WTC11 (cell line): ENCODE results near the gene STK24. TPM values are rescaled to one million over a fixed set of nuclear protein-coding genes. Genes with fewer than 3 reads are reported as not detected.

ENCODE experiments used
- ATAC-seq: fragments of 200-7000 bp; cut with Tn5 transposase; 2 replicates; pipeline ENCODE4 v1.10.0; 2021; ENCODE audit warnings: mild to moderate bottlenecking, moderate library complexity
- CTCF ChIA-PET: fragments of 300-600 bp; sonication (Branson Sonifier 250); formaldehyde crosslinking; loops from one replicate; lab custom pipeline; 2021; ENCODE audit warnings: antibody characterized with exemption; lab: Charles Lee
- POLR2A ChIA-PET: fragments of 350-600 bp; sonication (Branson Sonifier 250); formaldehyde crosslinking; loops from one replicate; lab custom pipeline; 2021; ENCODE audit warnings: antibody characterized with exemption; lab: Charles Lee
- DNase-seq: peaks from one replicate; pipeline ENCODE4 v3.0.0; 2021; ENCODE audit warnings: low spot score
- H3K27ac Mint-ChIP-seq: 2 replicates; pipeline ENCODE4 v1.8.0; 2021; ENCODE audit warnings: mixed read lengths
- H3K27me3 Mint-ChIP-seq: 2 replicates; pipeline ENCODE4 v1.8.0; 2021; ENCODE audit warnings: low read depth, mild to moderate bottlenecking, moderate library complexity, mixed read lengths
- H3K36me3 Mint-ChIP-seq: 2 replicates; pipeline ENCODE4 v1.8.0; 2021; ENCODE audit warnings: mixed read lengths
- H3K4me1 Mint-ChIP-seq: 2 replicates; pipeline ENCODE4 v1.8.0; 2022; ENCODE audit warnings: mixed read lengths
- H3K4me3 Mint-ChIP-seq: 2 replicates; pipeline ENCODE4 v1.8.0; 2021; ENCODE audit warnings: mild to moderate bottlenecking, moderate library complexity, mixed read lengths
- H3K9me3 Mint-ChIP-seq: 2 replicates; pipeline ENCODE4 v1.8.0; 2021; ENCODE audit warnings: mixed read lengths
- FOXJ3 ChIP-seq: sonication (generic); formaldehyde crosslinking; IDR thresholded peaks from 2 replicates; pipeline ENCODE4 v1.9.0; 2021; ENCODE audit warnings: missing genetic modification reagents, mild to moderate bottlenecking, borderline replicate concordance
- MAX ChIP-seq: sonication (generic); formaldehyde crosslinking; IDR thresholded peaks from 2 replicates; pipeline ENCODE4 v1.8.0; 2022; ENCODE audit warnings: mild to moderate bottlenecking, missing genetic modification reagents
- MYBL2 ChIP-seq: sonication (generic); formaldehyde crosslinking; IDR thresholded peaks from 2 replicates; pipeline ENCODE4 v1.8.1; 2023; ENCODE audit warnings: mild to moderate bottlenecking, moderate library complexity, missing genetic modification reagents
- SMAD3 ChIP-seq: sonication (generic); formaldehyde crosslinking; IDR thresholded peaks from 2 replicates; pipeline ENCODE4 v1.8.0; 2022; ENCODE audit warnings: missing genetic modification reagents, mild to moderate bottlenecking, borderline replicate concordance
- SMAD4 ChIP-seq: sonication (generic); formaldehyde crosslinking; IDR thresholded peaks from 2 replicates; pipeline ENCODE4 v1.8.0; 2022; ENCODE audit warnings: mild to moderate bottlenecking, missing genetic modification reagents
- TCF7 ChIP-seq: sonication (generic); formaldehyde crosslinking; IDR thresholded peaks from 2 replicates; pipeline ENCODE4 v1.8.0; 2022; ENCODE audit warnings: mild to moderate bottlenecking, low read depth, missing genetic modification reagents, moderate library complexity
- TP53 ChIP-seq: sonication (generic); formaldehyde crosslinking; IDR thresholded peaks from 2 replicates; pipeline ENCODE4 v1.8.1; 2023; ENCODE audit warnings: mild to moderate bottlenecking, missing genetic modification reagents
- ZBTB21 ChIP-seq: sonication (generic); formaldehyde crosslinking; IDR thresholded peaks from 2 replicates; pipeline ENCODE4 v1.8.1; 2023; ENCODE audit warnings: mild to moderate bottlenecking, missing genetic modification reagents, borderline replicate concordance
- ZNF121 ChIP-seq: sonication (generic); formaldehyde crosslinking; IDR thresholded peaks from 2 replicates; pipeline ENCODE4 v1.8.0; 2023; ENCODE audit warnings: missing genetic modification reagents
- ZNF232 ChIP-seq: sonication (generic); formaldehyde crosslinking; IDR thresholded peaks from 2 replicates; pipeline ENCODE4 v1.8.0; 2022; ENCODE audit warnings: mild to moderate bottlenecking, missing genetic modification reagents
- ZNF416 ChIP-seq: fragments of 250-450 bp; sonication (Bioruptor Pico); IDR thresholded peaks from 2 replicates; pipeline ENCODE4 v1.9.0; 2021; ENCODE audit warnings: mild to moderate bottlenecking, inconsistent platforms
- ZNF532 ChIP-seq: fragments of 250-450 bp; sonication (Bioruptor Pico); IDR thresholded peaks from 2 replicates; pipeline ENCODE4 v1.9.0; 2021; ENCODE audit warnings: mild to moderate bottlenecking, borderline replicate concordance
- ZNF671 ChIP-seq: fragments of 250-450 bp; sonication (Bioruptor Pico); IDR thresholded peaks from 2 replicates; pipeline ENCODE4 v1.8.0; 2021; ENCODE audit warnings: mild to moderate bottlenecking
- total RNA-seq: library from RNA; stranded (reverse); gene quantifications from 3 replicates; pipeline ENCODE4 v1.2.3, GENCODE V29; 2021
- TF ChIP-seq, protein P1 (sequence below): sonication (generic); formaldehyde crosslinking; IDR thresholded peaks from 2 replicates; pipeline ENCODE4 v1.8.1; 2023; ENCODE audit warnings: mild to moderate bottlenecking, missing genetic modification reagents, borderline replicate concordance
- TF ChIP-seq, protein P2 (sequence below): sonication (generic); formaldehyde crosslinking; IDR thresholded peaks from 2 replicates; pipeline ENCODE4 v1.8.1; 2023; ENCODE audit warnings: mild to moderate bottlenecking, missing genetic modification reagents

Gene STK24
- total RNA-seq, 1 experiment from 2014 or later = 138 TPM

- TF ChIP-seq, protein P1, sequence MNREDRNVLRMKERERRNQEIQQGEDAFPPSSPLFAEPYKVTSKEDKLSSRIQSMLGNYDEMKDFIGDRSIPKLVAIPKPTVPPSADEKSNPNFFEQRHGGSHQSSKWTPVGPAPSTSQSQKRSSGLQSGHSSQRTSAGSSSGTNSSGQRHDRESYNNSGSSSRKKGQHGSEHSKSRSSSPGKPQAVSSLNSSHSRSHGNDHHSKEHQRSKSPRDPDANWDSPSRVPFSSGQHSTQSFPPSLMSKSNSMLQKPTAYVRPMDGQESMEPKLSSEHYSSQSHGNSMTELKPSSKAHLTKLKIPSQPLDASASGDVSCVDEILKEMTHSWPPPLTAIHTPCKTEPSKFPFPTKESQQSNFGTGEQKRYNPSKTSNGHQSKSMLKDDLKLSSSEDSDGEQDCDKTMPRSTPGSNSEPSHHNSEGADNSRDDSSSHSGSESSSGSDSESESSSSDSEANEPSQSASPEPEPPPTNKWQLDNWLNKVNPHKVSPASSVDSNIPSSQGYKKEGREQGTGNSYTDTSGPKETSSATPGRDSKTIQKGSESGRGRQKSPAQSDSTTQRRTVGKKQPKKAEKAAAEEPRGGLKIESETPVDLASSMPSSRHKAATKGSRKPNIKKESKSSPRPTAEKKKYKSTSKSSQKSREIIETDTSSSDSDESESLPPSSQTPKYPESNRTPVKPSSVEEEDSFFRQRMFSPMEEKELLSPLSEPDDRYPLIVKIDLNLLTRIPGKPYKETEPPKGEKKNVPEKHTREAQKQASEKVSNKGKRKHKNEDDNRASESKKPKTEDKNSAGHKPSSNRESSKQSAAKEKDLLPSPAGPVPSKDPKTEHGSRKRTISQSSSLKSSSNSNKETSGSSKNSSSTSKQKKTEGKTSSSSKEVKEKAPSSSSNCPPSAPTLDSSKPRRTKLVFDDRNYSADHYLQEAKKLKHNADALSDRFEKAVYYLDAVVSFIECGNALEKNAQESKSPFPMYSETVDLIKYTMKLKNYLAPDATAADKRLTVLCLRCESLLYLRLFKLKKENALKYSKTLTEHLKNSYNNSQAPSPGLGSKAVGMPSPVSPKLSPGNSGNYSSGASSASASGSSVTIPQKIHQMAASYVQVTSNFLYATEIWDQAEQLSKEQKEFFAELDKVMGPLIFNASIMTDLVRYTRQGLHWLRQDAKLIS = no peak
- no peak for TF ChIP-seq SMAD3 (CRISPR knock-in tag)
These were observed 126.3 kb downstream of the STK24 start (continued) for GRCh38 chr13:98450539-98451111.

GRCh38 chr13:98450026-98450425, 126.9 kb downstream of the STK24 start:
- no peak for DNase-seq
- CTCF ChIA-PET = interaction anchor here (0.8 to 2.7 kb wide), 11 partner anchors 11 to 416 kb away, joined by 3 to 15 read pairs (median 6); no protein-coding TSS in a partner anchor
- H3K27me3 Mint-ChIP-seq = no peaks in the 10 kb centered on the region
- H3K9me3 Mint-ChIP-seq = no peaks in the 10 kb centered on the region
- no peak for TF ChIP-seq MYBL2 (CRISPR knock-in tag)
- no peak for TF ChIP-seq SMAD4 (CRISPR knock-in tag)
- TF ChIP-seq ZNF416 (CRISPR knock-in tag) = no peak
- no peak for TF ChIP-seq ZNF671 (CRISPR knock-in tag)
- TF ChIP-seq, protein P2, sequence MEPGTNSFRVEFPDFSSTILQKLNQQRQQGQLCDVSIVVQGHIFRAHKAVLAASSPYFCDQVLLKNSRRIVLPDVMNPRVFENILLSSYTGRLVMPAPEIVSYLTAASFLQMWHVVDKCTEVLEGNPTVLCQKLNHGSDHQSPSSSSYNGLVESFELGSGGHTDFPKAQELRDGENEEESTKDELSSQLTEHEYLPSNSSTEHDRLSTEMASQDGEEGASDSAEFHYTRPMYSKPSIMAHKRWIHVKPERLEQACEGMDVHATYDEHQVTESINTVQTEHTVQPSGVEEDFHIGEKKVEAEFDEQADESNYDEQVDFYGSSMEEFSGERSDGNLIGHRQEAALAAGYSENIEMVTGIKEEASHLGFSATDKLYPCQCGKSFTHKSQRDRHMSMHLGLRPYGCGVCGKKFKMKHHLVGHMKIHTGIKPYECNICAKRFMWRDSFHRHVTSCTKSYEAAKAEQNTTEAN (CRISPR knock-in tag) = no peak
- TF ChIP-seq, all 79 proteins: peak for 0
- no peak for ATAC-seq
- H3K27ac Mint-ChIP-seq = peak overlapping the region; percentile 80; the same call in 1 of the 2 replicates
- H3K4me3 Mint-ChIP-seq = no peak overlapping the region
- POLR2A ChIA-PET = interaction anchor here (1.2 kb wide), 1 partner anchor 424 kb away, joined by 3 read pairs; no protein-coding TSS in a partner anchor
- peaks cover 44% of the 10 kb centered on the region for H3K36me3 Mint-ChIP-seq
- H3K4me1 Mint-ChIP-seq = peaks cover 35% of the 10 kb centered on the region

DNA sequence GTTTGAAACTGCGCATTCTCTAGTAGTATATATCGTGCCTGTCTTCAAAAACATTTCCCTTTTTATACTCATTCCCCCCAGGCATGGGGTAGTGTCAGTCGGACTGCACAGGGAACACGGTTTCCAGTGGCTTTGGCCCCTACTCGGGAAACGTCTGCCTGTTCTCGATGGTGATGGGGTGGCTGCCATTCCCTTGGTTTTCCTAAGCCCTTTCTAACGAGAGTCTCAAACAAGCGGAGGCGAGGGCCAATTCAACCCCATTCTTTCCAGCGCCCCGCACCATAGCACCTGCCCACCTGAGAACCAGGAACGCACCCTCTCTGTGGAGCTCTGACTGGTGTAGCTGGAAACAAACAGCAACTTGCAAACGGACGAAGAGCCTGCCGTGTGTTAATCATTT, 127.6 kb downstream of the STK24 start:
- peaks cover 37% of the 10 kb centered on the region for H3K4me1 Mint-ChIP-seq
- no peak for TF ChIP-seq ZBTB21 (CRISPR knock-in tag)
- TF ChIP-seq ZNF532 (CRISPR knock-in tag) = no peak
- TF ChIP-seq, protein P2 (CRISPR knock-in tag) = no peak
- TF ChIP-seq ZNF121 (CRISPR knock-in tag) = no peak
- no peak for TF ChIP-seq TP53 (CRISPR knock-in tag)
- TF ChIP-seq FOXJ3 = no peak
- no peak for TF ChIP-seq MAX (CRISPR knock-in tag)
- TF ChIP-seq TCF7 (CRISPR knock-in tag) = no peak
- no peak for TF ChIP-seq ZNF232
- ChIA-PET POLR2A (interaction anchor here (0.6 kb wide), 1 partner anchor 147 kb away, joined by 5 read pairs; no protein-coding TSS in a partner anchor), CTCF (interaction anchor here (0.6 to 2.7 kb wide), 3 partner anchors 17 to 632 kb away, joined by 3 to 14 read pairs (median 11); no protein-coding TSS in a partner anchor)
- ATAC-seq (no peak), DNase-seq (no peak)
- no peak overlapping the region for H3K4me3 Mint-ChIP-seq
- H3K27ac Mint-ChIP-seq = peak overlapping the region; percentile 85
- H3K9me3 Mint-ChIP-seq = no peaks in the 10 kb centered on the region
- H3K27me3 Mint-ChIP-seq = no peaks in the 10 kb centered on the region
- H3K36me3 Mint-ChIP-seq = peaks cover 41% of the 10 kb centered on the region
